GM12878 (cell line): ENCODE measurements around the gene CLIP2. TPM values are rescaled to one million over a fixed set of nuclear protein-coding genes. Genes with fewer than 3 reads are reported as not detected.
"Not testable (repeated sequence)": the region's sequence is repeated elsewhere in the genome, so short reads cannot be mapped to it uniquely, and the experiment has no call there.

Source experiments
- ATAC-seq: fragments of 200-7000 bp; cut with Tn5 transposase; 3 replicates; pipeline ENCODE4 v1.9.1; 2020; ENCODE audit warnings: mild to moderate bottlenecking, moderate library complexity
- BruUV-seq: library from RNA; stranded (reverse); fragments of 400-500 nt; replicated peaks from 2 replicates; lab custom pipeline; 2021; lab: Mats Ljungman, UMichigan
- CTCF ChIA-PET: fragments of 300-600 bp; sonication (Branson Sonifier 250); formaldehyde crosslinking; extraction: SDS; loops from one replicate; lab custom pipeline; 2021; ENCODE audit warnings: inconsistent platforms; lab: Yijun Ruan, JAX
- POLR2A ChIA-PET: fragments of 350-600 bp; formaldehyde crosslinking; extraction: SDS; loops from one replicate; lab custom pipeline; 2021; ENCODE audit warnings: inconsistent platforms; lab: Charles Lee
- RAD21 ChIA-PET: fragments of 300-600 bp; sonication (Branson Sonifier 250); formaldehyde crosslinking; loops from one replicate; lab custom pipeline; 2023; ENCODE audit warnings: antibody characterized with exemption; ENCODE audit not compliant: unreplicated experiment; lab: Charles Lee
- SMC1A ChIA-PET: fragments of 300-600 bp; sonication (Branson Sonifier 250); formaldehyde crosslinking; loops from one replicate; lab custom pipeline; 2023; ENCODE audit not compliant: unreplicated experiment, uncharacterized antibody; lab: Charles Lee
- DNase-seq: peaks from one replicate; pipeline ENCODE4 v3.0.0-alpha.2; 2011; ENCODE audit warnings: low read depth, low spot score
- FAIRE-seq: peaks from 3 replicates; lab custom pipeline; 2011; peaks lifted over from hg19 to GRCh38; lab: Jason Lieb, UNC
- H2AFZ ChIP-seq: 2 replicates; pipeline ENCODE4 v1.6.0; 2011; ENCODE audit warnings: low read depth, low read length, control low read depth; ENCODE audit not compliant: control insufficient read depth
- H3K27ac ChIP-seq: 2 replicates; pipeline ENCODE4 v1.5.1; 2011; ENCODE audit warnings: control low read depth; ENCODE audit not compliant: control insufficient read depth, insufficient read depth
- H3K27me3 ChIP-seq, 2 experiments: replicated peaks in 1 of 2; 2 replicates each; pipeline versions ENCODE4 v1.6.0 to v1.6.1; 2011; ENCODE audit warnings: low read length in 1 of 2; ENCODE audit not compliant: control insufficient read depth in 2 of 2, insufficient read depth in 2 of 2
- H3K36me3 ChIP-seq, 2 experiments: 2 replicates each; pipeline ENCODE4 v1.5.1; 2011; ENCODE audit warnings: low read length in 1 of 2; ENCODE audit not compliant: control insufficient read depth in 2 of 2, insufficient read depth in 2 of 2
- H3K4me1 ChIP-seq: 2 replicates; pipeline ENCODE4 v1.6.1; 2011; ENCODE audit warnings: mild to moderate bottlenecking, low read length, moderate library complexity, mixed read lengths; ENCODE audit not compliant: control insufficient read depth, insufficient read depth
- H3K4me2 ChIP-seq: 2 replicates; pipeline ENCODE4 v1.6.0; 2011; ENCODE audit warnings: control low read depth; ENCODE audit not compliant: control insufficient read depth, insufficient read depth
- H3K4me3 ChIP-seq: fragments of 200-600 bp; sonication (generic); 2 replicates; pipeline ENCODE4 v1.5.1; 2016
- H3K79me2 ChIP-seq: 2 replicates; pipeline ENCODE4 v1.6.0; 2011; ENCODE audit warnings: low read length; ENCODE audit not compliant: control insufficient read depth, insufficient read depth
- H3K9ac ChIP-seq: 2 replicates; pipeline ENCODE4 v1.8.0; 2011; ENCODE audit warnings: low read length, control low read depth, mixed read lengths; ENCODE audit not compliant: control insufficient read depth, insufficient read depth
- H3K9me3 ChIP-seq: replicated peaks from 3 replicates; pipeline ENCODE4 v1.5.1; 2011; ENCODE audit warnings: mild to moderate bottlenecking, low read length; ENCODE audit not compliant: control insufficient read depth, insufficient read depth
- H4K20me1 ChIP-seq: 2 replicates; pipeline ENCODE4 v1.6.0; 2011; ENCODE audit not compliant: control insufficient read depth, insufficient read depth
- CBX3 ChIP-seq: fragments of 200-600 bp; sonication (generic); IDR thresholded peaks from 2 replicates; pipeline ENCODE4 v1.6.1; 2016; ENCODE audit warnings: low read depth, borderline replicate concordance
- WGBS: methylation state at CpG from one replicate; pipeline ENCODE4 v1.1.6; 2016; ENCODE audit warnings: low lambda C conversion rate; ENCODE audit not compliant: insufficient replicate concordance, insufficient coverage; ENCODE audit errors: missing lambda C conversion rate; 5-methylcytosine and 5-hydroxymethylcytosine counted together
- in situ Hi-C: fragments of 300-500 bp; cut with MboI; formaldehyde crosslinking; loops from 9 replicates; pipeline ENCODE4 v1.14.3; 2018; ENCODE audit warnings: mixed read lengths
- intact Hi-C: fragments of 100-400 bp; cut with micrococcal nuclease; formaldehyde crosslinking; loops from one replicate; pipeline ENCODE4 v1.14.2; 2022; ENCODE audit not compliant: unreplicated experiment
- polyA plus RNA-seq, 11 experiments: library from polyadenylated mRNA; depleted of rRNA in 4 of 11; unstranded in 6 of 11; stranded (reverse) in 5 of 11; fragments of >200 nt; fragmentation: Nextera tagmentation in 4 of 11; fragmentation: Illumina TruSeq in 1 of 11; extraction: Ambion mirVana in 4 of 11; extraction: Trizol in 1 of 11; gene quantifications; 1 replicate in 1 of 11; 2 replicates in 10 of 11; pipeline versions ENCODE4 v1.2.1 to v1.2.3, GENCODE V29; 2011 to 2016; ENCODE audit warnings: inconsistent platforms in 2 of 11, missing spikeins in 2 of 11, low read depth in 1 of 11
- total RNA-seq, 4 experiments: library from RNA; depleted of rRNA in 3 of 4; stranded (reverse); fragments of >200 nt in 3 of 4; fragmentation: Illumina TruSeq in 1 of 4; extraction: Trizol in 1 of 4; gene quantifications; 2 replicates each; pipeline versions ENCODE4 v1.2.1 to v1.2.3, GENCODE V29; 2013 to 2021

Gene CLIP2
- total and polyA plus RNA-seq, 10 of the 15 experiments (the other 5 are each of a cell fraction or from before 2014, with no cell fraction given): 0.26 to 56.3 (median 21.0) TPM

DNA sequence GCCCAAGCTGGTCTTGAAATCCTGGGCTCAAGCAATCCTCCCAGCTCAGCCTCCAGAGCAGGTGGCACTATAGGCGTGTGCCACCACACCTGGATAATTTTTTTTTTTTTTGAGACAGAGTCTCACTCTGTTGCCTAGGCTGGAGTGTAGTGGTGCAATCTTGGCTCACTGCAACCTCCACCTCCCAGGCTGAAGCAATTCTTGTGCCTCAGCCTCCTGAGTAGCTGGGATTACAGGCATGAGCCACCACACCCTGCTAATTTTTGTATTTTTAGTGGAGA lies 148.0 kb downstream of the CLIP2 start:
- CTCF ChIA-PET, H3K4me2 ChIP-seq, RAD21 ChIA-PET, H3K9me3 ChIP-seq, FAIRE-seq, POLR2A ChIA-PET, H2AFZ ChIP-seq, H3K9ac ChIP-seq, H4K20me1 ChIP-seq, H3K4me1 ChIP-seq, H3K27me3 ChIP-seq, DNase-seq, H3K79me2 ChIP-seq, H3K27ac ChIP-seq, BruUV-seq, SMC1A ChIA-PET, H3K36me3 ChIP-seq, H3K4me3 ChIP-seq, intact Hi-C loops, ATAC-seq: not testable (repeated sequence)
- in situ Hi-C loops: loop anchor here (25.0 kb wide), 1 partner anchor 125 kb away; no protein-coding TSS in a partner anchor
- WGBS: 27% methylated on average over 1 of the region's 1 CpG

DNA sequence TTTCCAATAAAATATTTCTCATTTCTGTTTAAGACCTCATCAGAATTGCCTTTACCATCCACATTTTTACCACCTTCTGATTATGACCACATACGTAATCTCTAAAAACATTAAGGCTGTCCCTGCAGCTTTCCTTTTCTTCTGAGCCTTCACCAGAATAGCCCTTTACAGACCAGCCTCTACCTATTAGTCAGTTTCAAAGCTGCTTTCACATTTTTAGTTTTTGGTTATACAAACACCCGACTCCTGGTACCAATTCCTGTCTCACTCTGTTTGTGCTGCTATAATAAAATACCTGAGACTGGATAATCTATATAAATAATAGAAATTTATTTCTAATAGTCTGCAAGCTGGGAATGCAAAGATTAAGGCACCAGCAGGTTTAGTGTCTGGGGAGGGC lies 149.1 kb downstream of the CLIP2 start:
- Histone ChIP-seq H3K4me2 (no peak overlapping the region), H3K4me1 (no peaks in the 10 kb centered on the region), H4K20me1 (no peaks in the 10 kb centered on the region), H3K27me3 (no peaks in the 10 kb centered on the region; a peak in 1 of 4 replicates), H3K9ac (no peak overlapping the region), H3K27ac (no peak overlapping the region), H2AFZ (no peak overlapping the region), H3K79me2 (no peaks in the 10 kb centered on the region), H3K4me3 (no peak overlapping the region), H3K9me3 (peaks cover 3% of the 10 kb centered on the region; the same call in 1 of the 3 replicates), H3K36me3 (no peaks in the 10 kb centered on the region)
- whole genome bisulfite sequencing: 93% methylated on average over 2 of the region's 2 CpGs
- CTCF ChIA-PET: interaction anchor here (1.0 to 2.6 kb wide), 2 partner anchors 12 to 25 kb away, joined by 3 to 13 read pairs; no protein-coding TSS in a partner anchor
- no peak for TF ChIP-seq CBX3
- FAIRE-seq: no peak
- no peak for ATAC-seq
- in situ Hi-C loops: loop anchor here (25.0 kb wide), 1 partner anchor 124 kb away; no protein-coding TSS in a partner anchor
- SMC1A ChIA-PET: interaction anchor here (0.5 to 0.6 kb wide), 2 partner anchors 31 to 119 kb away, joined by 3 to 4 read pairs; no protein-coding TSS in a partner anchor
- RAD21 ChIA-PET: no interaction called here
- no TSS peak for BruUV-seq
- intact Hi-C loops: no loop called here
- POLR2A ChIA-PET: no interaction called here
- DNase-seq: no peak
